ENCODE results near the gene ZNF275. TPM values are rescaled to one million over a fixed set of nuclear protein-coding genes. Genes with fewer than 3 reads are reported as not detected.
"Not testable (repeated sequence)": the region's sequence is repeated elsewhere in the genome, so short reads cannot be mapped to it uniquely, and the experiment has no call there.

ZNF275 gene, protein sequence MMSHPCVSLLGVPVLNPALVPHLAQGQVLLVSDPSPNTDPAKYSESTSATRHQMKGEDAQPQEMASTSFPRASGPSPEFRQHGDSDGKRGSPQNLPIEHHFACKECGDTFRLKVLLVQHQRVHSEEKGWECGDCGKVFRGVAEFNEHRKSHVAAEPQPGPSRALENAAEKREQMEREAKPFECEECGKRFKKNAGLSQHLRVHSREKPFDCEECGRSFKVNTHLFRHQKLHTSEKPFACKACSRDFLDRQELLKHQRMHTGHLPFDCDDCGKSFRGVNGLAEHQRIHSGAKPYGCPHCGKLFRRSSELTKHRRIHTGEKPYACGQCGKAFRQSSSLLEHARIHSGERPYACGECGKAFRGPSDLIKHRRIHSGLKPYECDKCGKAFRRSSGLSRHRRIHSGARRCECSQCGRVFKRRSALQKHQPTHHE
- 15.7 and 16.6 TPM in 2 replicates for total RNA-seq (2014; rRNA removed; shearing (Covaris generic); ENCODE audit: low replicate concordance)

DNA sequence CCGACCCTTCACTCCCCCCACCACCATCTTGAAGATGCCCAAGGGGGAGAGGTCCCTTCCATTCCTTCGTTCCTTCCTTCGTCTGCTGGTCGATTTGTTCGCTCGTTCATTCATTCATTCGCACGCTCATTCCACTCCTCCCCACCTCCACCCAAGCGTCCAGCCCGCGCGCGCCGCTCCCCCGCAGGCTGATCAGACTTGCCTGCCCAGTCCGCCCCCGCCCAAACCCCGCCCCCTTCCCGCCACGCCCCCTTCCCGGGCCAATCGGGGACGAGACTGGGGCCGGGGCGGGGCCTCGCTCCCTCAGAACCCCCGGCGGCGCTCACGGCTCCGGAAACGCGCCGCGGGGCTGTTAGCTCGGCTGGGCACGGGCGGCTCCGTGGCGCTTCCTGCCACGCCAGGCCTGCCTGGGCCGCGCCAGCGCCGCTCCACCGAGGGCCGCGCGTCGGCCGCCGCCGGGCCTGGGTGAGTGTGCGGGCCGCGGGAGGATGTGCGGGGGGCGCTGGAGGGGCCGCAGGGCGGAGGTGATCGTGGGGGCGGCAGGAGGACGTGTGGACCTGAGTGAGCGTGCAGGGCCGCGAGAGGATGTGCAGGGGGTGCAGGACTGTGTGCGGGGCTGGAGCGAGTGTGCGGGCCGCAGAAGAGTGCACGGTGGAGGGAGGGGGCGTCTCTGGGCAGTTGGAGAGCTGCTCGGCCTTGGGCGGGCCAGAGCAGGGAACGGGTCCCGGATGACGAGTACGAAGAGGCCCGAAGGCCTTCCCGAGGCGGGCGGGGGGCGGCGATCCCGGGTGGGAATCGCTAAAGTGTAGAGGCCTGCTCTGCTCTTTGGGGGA is at the start of gene ZNF275:
TSS of gene ZNF275 (plus strand) at position 333 of the 833 bp plus-strand sequence. CDS start 2,527 bp downstream, outside the sequence.
- Histone ChIP-seq H3K36me3 (ENCODE audit: insufficient read depth, low read length) (no peaks in the 10 kb centered on the region), H3K27me3 (ENCODE audit: low read length) (no peaks in the 10 kb centered on the region), H3K9ac (ENCODE audit: low read length) (peak within 1 kb of the TSS; percentile 88), H3K4me3 (ENCODE audit: low read length) (peak within 1 kb of the TSS; percentile 84), H3K9me3 (ENCODE audit: low read length) (no peaks in the 10 kb centered on the region), H2AFZ (ENCODE audit: low read length) (0 out of 2 replicates have a peak within 1 kb of the TSS, but pooled peaks have one; percentile 7), H3K4me1 (ENCODE audit: low read length) (peaks cover 16% of the 10 kb centered on the region), H3K27ac (ENCODE audit: low read length) (no peak within 1 kb of the TSS), H4K20me1 (ENCODE audit: insufficient read depth, low read depth, low read length) (no peaks in the 10 kb centered on the region), H3K4me2 (ENCODE audit: low read depth, low read length, poor library complexity, severe bottlenecking) (peak within 1 kb of the TSS; percentile 62), H3K79me2 (ENCODE audit: low read length) (peaks cover 45% of the 10 kb centered on the region), H3K9me2 (replicated peaks; ENCODE audit: insufficient read depth, low read length) (no peaks in the 10 kb centered on the region)
- peak; percentile 89 for DNase-seq

DNA sequence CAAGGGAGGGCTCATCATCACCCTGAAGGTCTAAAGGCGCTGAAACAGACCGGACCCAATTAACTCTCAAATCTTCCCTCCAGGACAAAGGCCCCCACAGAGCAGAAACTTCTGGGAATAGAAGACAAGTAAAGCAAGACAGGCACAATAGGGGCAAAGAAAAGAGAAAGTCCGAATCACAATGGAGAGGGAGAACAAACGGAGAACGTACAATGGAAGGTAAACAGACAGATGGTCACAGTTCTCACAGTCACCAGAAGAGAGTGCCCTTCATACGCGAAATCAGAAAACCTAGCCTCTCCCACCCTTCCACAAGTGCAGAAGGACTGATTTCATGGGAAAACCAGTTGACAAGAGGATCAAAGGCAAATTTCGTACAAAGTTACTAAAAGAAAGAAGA is 48.3 kb upstream of the ZNF275 start:
- not testable (repeated sequence) for H3K27ac ChIP-seq (ENCODE audit: low read length); H3K27me3 ChIP-seq (ENCODE audit: low read length); H3K4me3 ChIP-seq (ENCODE audit: low read length); H3K9me2 ChIP-seq (replicated peaks; ENCODE audit: insufficient read depth, low read length); H3K4me2 ChIP-seq (ENCODE audit: low read depth, low read length, poor library complexity, severe bottlenecking); H4K20me1 ChIP-seq (ENCODE audit: insufficient read depth, low read depth, low read length); H3K4me1 ChIP-seq (ENCODE audit: low read length); H3K36me3 ChIP-seq (ENCODE audit: insufficient read depth, low read length); DNase-seq; H3K79me2 ChIP-seq (ENCODE audit: low read length); H3K9me3 ChIP-seq (ENCODE audit: low read length); H2AFZ ChIP-seq (ENCODE audit: low read length); H3K9ac ChIP-seq (ENCODE audit: low read length)

DNA sequence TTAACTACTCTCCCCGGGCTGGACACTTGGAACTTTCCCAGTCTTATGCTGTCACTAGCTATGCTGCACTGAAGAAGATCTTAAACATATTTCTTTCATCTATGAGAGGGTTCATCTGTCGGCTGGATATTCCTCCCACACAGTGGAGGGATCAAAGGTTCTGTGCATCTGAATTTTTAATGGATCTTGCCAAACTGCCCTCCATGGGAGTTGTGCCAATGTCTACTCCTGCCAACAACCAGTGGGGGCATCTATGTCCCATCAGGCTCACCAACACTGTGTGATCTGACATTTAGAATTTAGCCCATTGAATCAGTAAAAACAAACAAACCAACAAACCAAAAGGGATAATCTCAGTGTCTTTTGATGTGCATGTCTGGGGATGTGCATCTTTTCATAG is 45.1 kb upstream of the ZNF275 start:
- not testable (repeated sequence) for H3K4me1 ChIP-seq (ENCODE audit: low read length); H4K20me1 ChIP-seq (ENCODE audit: insufficient read depth, low read depth, low read length); H3K4me3 ChIP-seq (ENCODE audit: low read length); H3K9me3 ChIP-seq (ENCODE audit: low read length); H3K27ac ChIP-seq (ENCODE audit: low read length); H3K36me3 ChIP-seq (ENCODE audit: insufficient read depth, low read length); H3K4me2 ChIP-seq (ENCODE audit: low read depth, low read length, poor library complexity, severe bottlenecking); H3K27me3 ChIP-seq (ENCODE audit: low read length); H2AFZ ChIP-seq (ENCODE audit: low read length); H3K79me2 ChIP-seq (ENCODE audit: low read length); H3K9me2 ChIP-seq (replicated peaks; ENCODE audit: insufficient read depth, low read length); DNase-seq; H3K9ac ChIP-seq (ENCODE audit: low read length)

DNA sequence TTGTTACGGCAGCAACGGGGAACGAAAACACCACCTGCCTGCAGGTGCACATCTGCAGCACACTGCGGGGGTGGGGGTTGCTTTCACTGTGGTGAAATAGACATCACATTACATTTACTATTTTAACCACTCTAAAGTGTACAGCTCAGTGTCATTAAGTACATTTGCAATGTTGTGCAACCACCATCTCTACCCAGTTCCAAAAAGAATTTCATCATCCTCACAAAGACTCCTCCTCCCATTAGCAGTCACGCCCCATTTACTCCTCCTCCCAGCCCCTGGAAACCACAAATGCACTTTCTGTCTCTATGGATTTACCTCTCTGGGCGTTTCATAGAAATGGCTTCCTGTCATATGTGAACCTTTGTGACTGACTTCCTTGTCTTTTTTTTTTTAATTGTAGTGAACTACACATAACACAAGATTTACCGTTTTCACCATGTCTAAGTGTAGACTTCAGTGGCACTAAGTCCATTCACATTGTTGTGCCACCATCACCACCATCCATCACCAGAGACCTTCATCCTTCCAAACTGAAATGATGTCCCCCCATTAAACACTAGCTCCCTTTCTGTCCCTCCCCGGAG is 40.4 kb upstream of the ZNF275 start:
- not testable (repeated sequence) for DNase-seq; H3K4me2 ChIP-seq (ENCODE audit: low read depth, low read length, poor library complexity, severe bottlenecking); H3K9me3 ChIP-seq (ENCODE audit: low read length); H3K27me3 ChIP-seq (ENCODE audit: low read length); H3K79me2 ChIP-seq (ENCODE audit: low read length); H3K27ac ChIP-seq (ENCODE audit: low read length); H2AFZ ChIP-seq (ENCODE audit: low read length); H3K4me3 ChIP-seq (ENCODE audit: low read length); H4K20me1 ChIP-seq (ENCODE audit: insufficient read depth, low read depth, low read length); H3K36me3 ChIP-seq (ENCODE audit: insufficient read depth, low read length); H3K9me2 ChIP-seq (replicated peaks; ENCODE audit: insufficient read depth, low read length); H3K4me1 ChIP-seq (ENCODE audit: low read length); H3K9ac ChIP-seq (ENCODE audit: low read length)

DNA sequence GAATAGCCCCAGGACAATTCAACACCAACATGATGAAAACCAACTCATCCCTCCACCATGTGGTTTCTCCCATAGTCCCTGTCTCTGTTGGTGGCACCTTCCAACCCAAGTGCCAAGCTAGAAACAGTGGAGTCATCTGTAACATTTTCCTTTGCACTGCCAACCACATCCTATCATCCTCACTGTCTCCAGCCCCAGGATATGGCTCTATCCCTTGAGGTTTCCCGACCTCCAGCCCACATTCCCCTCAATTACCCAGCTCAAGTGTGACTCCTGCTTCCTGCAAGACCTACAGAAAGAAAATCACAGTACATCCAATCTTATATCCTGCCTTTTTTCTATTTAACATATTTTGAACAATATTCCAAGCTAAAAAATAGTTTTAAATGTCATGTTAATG is 36.6 kb upstream of the ZNF275 start:
- H3K9ac ChIP-seq (ENCODE audit: low read length) = no peak overlapping the region
- H3K9me3 ChIP-seq (ENCODE audit: low read length) = no peaks in the 10 kb centered on the region
- no peaks in the 10 kb centered on the region for H3K4me1 ChIP-seq (ENCODE audit: low read length)
- H3K36me3 ChIP-seq (ENCODE audit: insufficient read depth, low read length) = no peaks in the 10 kb centered on the region
- H2AFZ ChIP-seq (ENCODE audit: low read length) = no peak overlapping the region
- no peaks in the 10 kb centered on the region for H4K20me1 ChIP-seq (ENCODE audit: insufficient read depth, low read depth, low read length)
- no peaks in the 10 kb centered on the region for H3K27me3 ChIP-seq (ENCODE audit: low read length)
- H3K27ac ChIP-seq (ENCODE audit: low read length) = no peak overlapping the region
- DNase-seq = no peak
- H3K9me2 ChIP-seq (replicated peaks; ENCODE audit: insufficient read depth, low read length) = no peaks in the 10 kb centered on the region
- no peak overlapping the region for H3K4me3 ChIP-seq (ENCODE audit: low read length)
- H3K79me2 ChIP-seq (ENCODE audit: low read length) = no peaks in the 10 kb centered on the region
- H3K4me2 ChIP-seq (ENCODE audit: low read depth, low read length, poor library complexity, severe bottlenecking) = no peak overlapping the region

DNA sequence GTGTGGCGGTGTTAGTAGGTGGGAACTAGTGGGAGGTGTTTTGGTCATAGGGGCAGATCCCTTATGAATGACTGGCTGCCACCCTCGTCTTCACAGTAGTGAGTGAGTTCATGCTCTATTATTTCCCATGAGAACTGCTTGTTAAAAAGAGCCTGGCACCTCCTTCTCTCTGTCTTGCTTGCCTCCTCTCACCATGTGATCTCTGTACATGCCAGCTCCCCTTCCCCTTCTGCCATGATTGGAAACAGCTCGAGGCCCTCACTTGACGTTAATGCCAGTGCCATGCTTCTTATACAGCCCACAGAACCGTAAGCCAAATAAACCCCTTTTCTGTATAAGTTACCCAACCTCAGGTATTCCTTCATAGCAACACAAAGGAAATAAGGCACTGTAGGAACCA is 34.1 kb upstream of the ZNF275 start:
- H3K4me2 ChIP-seq (ENCODE audit: low read depth, low read length, poor library complexity, severe bottlenecking) = no peak overlapping the region
- H3K27ac ChIP-seq (ENCODE audit: low read length) = no peak overlapping the region
- H3K4me3 ChIP-seq (ENCODE audit: low read length) = no peak overlapping the region
- H3K9me3 ChIP-seq (ENCODE audit: low read length) = no peaks in the 10 kb centered on the region
- no peak overlapping the region for H3K9ac ChIP-seq (ENCODE audit: low read length)
- no peaks in the 10 kb centered on the region for H4K20me1 ChIP-seq (ENCODE audit: insufficient read depth, low read depth, low read length)
- DNase-seq = no peak
- no peaks in the 10 kb centered on the region for H3K79me2 ChIP-seq (ENCODE audit: low read length)
- no peaks in the 10 kb centered on the region for H3K36me3 ChIP-seq (ENCODE audit: insufficient read depth, low read length)
- H3K9me2 ChIP-seq (replicated peaks; ENCODE audit: insufficient read depth, low read length) = no peaks in the 10 kb centered on the region
- no peak overlapping the region for H2AFZ ChIP-seq (ENCODE audit: low read length)
- H3K27me3 ChIP-seq (ENCODE audit: low read length) = no peaks in the 10 kb centered on the region
- no peaks in the 10 kb centered on the region for H3K4me1 ChIP-seq (ENCODE audit: low read length)

DNA sequence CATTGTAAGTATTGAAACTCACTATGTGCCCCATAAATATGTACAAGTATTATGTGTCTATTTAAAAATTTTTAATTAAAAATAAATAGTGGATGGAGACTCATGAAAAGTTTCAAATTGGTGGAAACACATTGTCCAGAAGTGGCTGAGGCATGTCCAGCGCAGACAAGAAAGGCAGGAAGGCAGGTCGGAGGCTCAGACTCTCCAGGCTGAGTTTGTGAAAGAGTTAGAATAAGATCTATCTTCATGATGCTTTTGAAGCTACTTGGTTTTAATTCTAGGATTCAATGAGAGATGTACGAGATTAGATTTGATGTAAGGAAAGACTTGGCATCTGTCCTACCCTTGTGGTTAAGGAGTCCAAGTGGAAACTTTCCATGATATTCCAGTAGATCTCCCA is 32.2 kb upstream of the ZNF275 start:
- no peak overlapping the region for H3K9ac ChIP-seq (ENCODE audit: low read length)
- H3K4me2 ChIP-seq (ENCODE audit: low read depth, low read length, poor library complexity, severe bottlenecking) = no peak overlapping the region
- H3K27ac ChIP-seq (ENCODE audit: low read length) = no peak overlapping the region
- H3K36me3 ChIP-seq (ENCODE audit: insufficient read depth, low read length) = no peaks in the 10 kb centered on the region
- no peaks in the 10 kb centered on the region for H3K79me2 ChIP-seq (ENCODE audit: low read length)
- no peaks in the 10 kb centered on the region for H3K4me1 ChIP-seq (ENCODE audit: low read length)
- H3K4me3 ChIP-seq (ENCODE audit: low read length) = no peak overlapping the region
- no peaks in the 10 kb centered on the region for H3K27me3 ChIP-seq (ENCODE audit: low read length)
- H4K20me1 ChIP-seq (ENCODE audit: insufficient read depth, low read depth, low read length) = no peaks in the 10 kb centered on the region
- no peaks in the 10 kb centered on the region for H3K9me2 ChIP-seq (replicated peaks; ENCODE audit: insufficient read depth, low read length)
- H2AFZ ChIP-seq (ENCODE audit: low read length) = no peak overlapping the region
- no peak for DNase-seq
- H3K9me3 ChIP-seq (ENCODE audit: low read length) = no peaks in the 10 kb centered on the region

DNA sequence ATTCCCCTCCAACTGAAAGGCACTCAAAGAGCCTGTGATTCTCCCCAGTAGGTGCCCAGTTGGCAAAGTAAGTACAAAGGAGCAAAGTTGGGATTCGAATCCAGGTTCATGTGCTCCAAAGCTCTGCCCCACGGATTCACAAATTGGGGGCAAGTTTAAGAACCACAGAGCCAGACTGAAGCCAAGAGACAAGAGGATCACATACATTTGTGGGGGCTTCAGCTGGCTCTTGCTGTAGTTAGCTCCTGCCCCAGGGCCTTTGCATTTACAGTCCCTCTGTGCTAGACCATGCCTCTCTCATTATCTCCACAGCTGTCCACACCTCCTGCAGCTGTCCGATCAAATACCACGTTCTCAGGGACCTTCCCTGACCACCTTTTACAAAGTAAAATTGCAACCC is 31.2 kb upstream of the ZNF275 start:
- Histone ChIP-seq H3K4me3 (ENCODE audit: low read length) (no peak overlapping the region), H2AFZ (ENCODE audit: low read length) (no peak overlapping the region), H3K9ac (ENCODE audit: low read length) (no peak overlapping the region), H3K36me3 (ENCODE audit: insufficient read depth, low read length) (no peaks in the 10 kb centered on the region), H4K20me1 (ENCODE audit: insufficient read depth, low read depth, low read length) (no peaks in the 10 kb centered on the region), H3K4me2 (ENCODE audit: low read depth, low read length, poor library complexity, severe bottlenecking) (no peak overlapping the region), H3K4me1 (ENCODE audit: low read length) (no peaks in the 10 kb centered on the region), H3K9me2 (replicated peaks; ENCODE audit: insufficient read depth, low read length) (no peaks in the 10 kb centered on the region), H3K9me3 (ENCODE audit: low read length) (no peaks in the 10 kb centered on the region), H3K79me2 (ENCODE audit: low read length) (no peaks in the 10 kb centered on the region), H3K27ac (ENCODE audit: low read length) (no peak overlapping the region), H3K27me3 (ENCODE audit: low read length) (no peaks in the 10 kb centered on the region)
- no peak for DNase-seq

Measured in Karpas-422 (cell line).